CD4-positive, CD25-positive, alpha-beta regulatory T cell (primary cell): ENCODE measurements around the gene AASS. TPM values are rescaled to one million over a fixed set of nuclear protein-coding genes. Genes with fewer than 3 reads are reported as not detected.
"Not testable (repeated sequence)": the region's sequence is repeated elsewhere in the genome, so short reads cannot be mapped to it uniquely, and the experiment has no call there.

Experiments
- ATAC-seq, 2 donors: fragments of 150-1000 bp; cut with Tn5 transposase; one replicate each; pipeline ENCODE4 v1.10.0; 2021; ENCODE audit warnings: low read depth in 2 of 2, moderate number of reproducible peaks in 2 of 2, moderate library complexity in 1 of 2
- DNase-seq, 3 donors: peaks; one replicate each; pipeline versions ENCODE4 v3.0.0 to v3.0.0-alpha.2; 2012 to 2022; ENCODE audit warnings: mixed read lengths in 1 of 3
- H3K27ac ChIP-seq: one replicate; pipeline ENCODE4 v1.7.0; 2013; ENCODE audit warnings: mild to moderate bottlenecking, low read length; ENCODE audit not compliant: insufficient read depth, poor library complexity, severe bottlenecking
- H3K27me3 ChIP-seq: one replicate; pipeline ENCODE4 v1.7.0; 2013; ENCODE audit warnings: low read length; ENCODE audit not compliant: control insufficient read depth, insufficient read depth
- H3K36me3 ChIP-seq: one replicate; pipeline ENCODE4 v1.7.0; 2013; ENCODE audit warnings: mild to moderate bottlenecking, low read length, moderate library complexity; ENCODE audit not compliant: control insufficient read depth, insufficient read depth
- H3K4me1 ChIP-seq: 2 replicates; pipeline ENCODE4 v1.7.0; 2013; ENCODE audit warnings: mild to moderate bottlenecking, low read length; ENCODE audit not compliant: insufficient read depth, control insufficient read depth, poor library complexity, severe bottlenecking
- H3K4me3 ChIP-seq: one replicate; pipeline ENCODE4 v1.7.0; 2013; ENCODE audit warnings: low read depth, mild to moderate bottlenecking, low read length, moderate library complexity
- H3K9me3 ChIP-seq, 2 experiments: 1 replicate in 1 of 2; 2 replicates in 1 of 2; pipeline ENCODE4 v1.7.0; 2013; ENCODE audit warnings: low read length in 2 of 2, mild to moderate bottlenecking in 1 of 2, moderate library complexity in 1 of 2; ENCODE audit not compliant: control insufficient read depth in 2 of 2
- H3K27ac Mint-ChIP-seq, 3 donors: one replicate each; pipeline ENCODE4 v1.8.0; 2020 to 2022; ENCODE audit warnings: mild to moderate bottlenecking in 3 of 3, mixed read lengths in 3 of 3, moderate library complexity in 2 of 3
- H3K27me3 Mint-ChIP-seq: one replicate; pipeline ENCODE4 v1.8.0; 2022; ENCODE audit warnings: mild to moderate bottlenecking, mixed read lengths
- H3K36me3 Mint-ChIP-seq: one replicate; pipeline ENCODE4 v1.8.0; 2020; ENCODE audit warnings: mixed read lengths
- H3K4me1 Mint-ChIP-seq, 4 donors: one replicate each; pipeline ENCODE4 v1.8.0; 2020 to 2022; ENCODE audit warnings: mixed read lengths in 4 of 4, mild to moderate bottlenecking in 1 of 4
- H3K4me3 Mint-ChIP-seq, 4 donors: one replicate each; pipeline ENCODE4 v1.8.0; 2020 to 2022; ENCODE audit warnings: mild to moderate bottlenecking in 4 of 4, mixed read lengths in 4 of 4, moderate library complexity in 3 of 4
- H3K9me3 Mint-ChIP-seq, 7 donors: one replicate each; pipeline ENCODE4 v1.8.0; 2020 to 2022; ENCODE audit warnings: mixed read lengths in 7 of 7, mild to moderate bottlenecking in 3 of 7, moderate library complexity in 2 of 7
- polyA plus RNA-seq, 4 donors: library from polyadenylated mRNA; unstranded; fragments of 300-500 nt; fragmentation: Illumina TruSeq; gene quantifications; one replicate each; pipeline ENCODE4 v1.2.3, GENCODE V29; 2021
- total RNA-seq: library from RNA; stranded (reverse); gene quantifications from one replicate; pipeline ENCODE4 v1.2.3, GENCODE V29; 2022

AASS gene
- total and polyA plus RNA-seq, 5 donors from 2014 or later = 1.2 to 3.1 (median 1.7) TPM

DNA sequence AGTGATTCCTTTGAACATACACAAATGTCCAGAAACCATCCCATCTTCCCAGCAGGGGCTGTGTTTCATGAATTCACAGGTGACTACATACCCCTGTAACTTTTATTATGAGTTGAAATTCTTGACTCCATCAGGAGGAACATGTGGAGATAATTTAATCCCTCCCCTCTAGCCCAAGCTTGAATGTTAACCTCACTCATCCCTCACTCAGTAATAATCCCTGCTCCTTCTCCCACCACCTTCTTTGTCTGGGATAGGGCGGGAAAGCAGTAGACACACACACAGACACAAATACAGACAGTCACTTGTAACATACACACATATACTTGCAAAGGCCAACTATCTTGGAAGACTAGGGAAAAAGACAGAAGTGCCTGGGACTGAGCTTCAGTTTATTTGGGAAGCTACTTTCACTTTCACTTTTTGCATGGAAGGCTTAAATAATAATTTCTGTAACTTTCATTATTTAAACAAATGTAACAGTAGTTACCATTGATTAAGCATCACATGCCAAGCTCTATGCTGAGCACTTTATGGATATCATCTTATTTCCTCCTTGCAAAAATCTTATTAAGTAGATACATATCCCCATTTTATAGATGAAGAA, 7.3 kb downstream of the AASS start:
- H3K9me3 Mint-ChIP-seq = peaks cover 0 to 2% (median 0%) of the 10 kb centered on the region in 7 donors
- no peaks in the 10 kb centered on the region for H3K27me3 ChIP-seq
- no peaks in the 10 kb centered on the region for H3K4me1 ChIP-seq
- H3K4me3 Mint-ChIP-seq = peak overlapping the region in 1 of 4 donors; percentile 30
- no peak for DNase-seq
- H3K27ac Mint-ChIP-seq = peak overlapping the region in 1 of 3 donors; percentile 7
- H3K27ac ChIP-seq = no peak overlapping the region
- H3K4me3 ChIP-seq = peak overlapping the region; percentile 29
- ATAC-seq = no peak
- H3K36me3 ChIP-seq = no peaks in the 10 kb centered on the region
- H3K9me3 ChIP-seq = no peaks in the 10 kb centered on the region
- peaks cover 0 to 17% (median 7%) of the 10 kb centered on the region in 4 donors for H3K4me1 Mint-ChIP-seq
- H3K36me3 Mint-ChIP-seq = no peaks in the 10 kb centered on the region
- H3K27me3 Mint-ChIP-seq = no peaks in the 10 kb centered on the region

DNA sequence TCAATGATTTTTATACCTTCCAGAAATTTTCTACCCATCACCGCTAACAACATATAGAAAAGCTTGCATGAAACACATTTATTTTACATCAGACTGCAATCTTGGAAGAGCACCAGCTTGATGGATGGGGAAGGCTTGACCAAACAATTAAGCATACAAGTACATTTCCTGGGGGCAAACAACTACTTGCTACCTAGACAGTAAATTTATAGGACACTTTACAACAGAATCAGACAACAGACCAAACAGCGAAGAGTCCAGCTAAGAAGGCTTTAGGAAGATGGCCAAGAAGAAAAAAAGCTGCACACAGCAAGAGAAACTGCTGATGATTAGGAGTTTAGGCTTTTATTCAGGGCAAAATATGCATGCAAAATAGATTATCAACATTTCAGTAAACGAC, 8.0 kb downstream of the AASS start:
- Mint-ChIP-seq H3K4me3 (no peak overlapping the region), H3K36me3 (no peaks in the 10 kb centered on the region), H3K4me1 (peaks cover 0 to 14% (median 4%) of the 10 kb centered on the region in 4 donors), H3K27me3 (no peaks in the 10 kb centered on the region), H3K27ac (no peak overlapping the region), H3K9me3 (peaks cover 0 to 2% (median 0%) of the 10 kb centered on the region in 7 donors)
- DNase-seq (no peak), ATAC-seq (no peak)
- H3K4me3 ChIP-seq = no peak overlapping the region
- H3K27me3 ChIP-seq = no peaks in the 10 kb centered on the region
- H3K36me3 ChIP-seq = no peaks in the 10 kb centered on the region
- no peaks in the 10 kb centered on the region for H3K4me1 ChIP-seq
- no peak overlapping the region for H3K27ac ChIP-seq
- no peaks in the 10 kb centered on the region for H3K9me3 ChIP-seq

DNA sequence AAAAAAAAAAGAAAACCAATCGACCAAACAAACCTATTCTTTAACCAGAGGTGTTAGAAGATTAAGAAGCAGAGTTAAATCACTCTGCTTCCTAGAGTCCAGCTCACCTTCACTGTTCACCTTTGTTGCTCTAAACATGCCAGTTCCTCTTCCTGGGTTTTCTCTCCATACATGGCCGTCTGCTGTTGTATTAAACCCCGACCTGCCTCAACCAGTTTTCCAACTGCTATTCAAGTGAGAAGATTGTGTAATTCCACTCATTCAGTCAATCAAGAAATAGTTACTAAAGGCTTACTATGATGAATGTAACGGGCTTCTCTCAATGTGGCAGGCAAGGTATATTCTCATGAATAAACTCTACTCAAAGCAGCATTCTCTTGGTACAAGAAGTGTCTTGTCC, 8.8 kb downstream of the AASS start:
- Histone ChIP-seq H3K27me3 (no peaks in the 10 kb centered on the region), H3K36me3 (no peaks in the 10 kb centered on the region), H3K27ac (no peak overlapping the region), H3K4me3 (no peak overlapping the region), H3K4me1 (no peaks in the 10 kb centered on the region), H3K9me3 (no peaks in the 10 kb centered on the region)
- Mint-ChIP-seq H3K27ac (no peak overlapping the region), H3K4me3 (no peak overlapping the region), H3K9me3 (peaks cover 0 to 2% (median 0%) of the 10 kb centered on the region in 7 donors), H3K27me3 (no peaks in the 10 kb centered on the region), H3K4me1 (peaks cover 0 to 14% (median 4%) of the 10 kb centered on the region in 4 donors), H3K36me3 (no peaks in the 10 kb centered on the region)
- no peak for ATAC-seq
- DNase-seq = no peak

DNA sequence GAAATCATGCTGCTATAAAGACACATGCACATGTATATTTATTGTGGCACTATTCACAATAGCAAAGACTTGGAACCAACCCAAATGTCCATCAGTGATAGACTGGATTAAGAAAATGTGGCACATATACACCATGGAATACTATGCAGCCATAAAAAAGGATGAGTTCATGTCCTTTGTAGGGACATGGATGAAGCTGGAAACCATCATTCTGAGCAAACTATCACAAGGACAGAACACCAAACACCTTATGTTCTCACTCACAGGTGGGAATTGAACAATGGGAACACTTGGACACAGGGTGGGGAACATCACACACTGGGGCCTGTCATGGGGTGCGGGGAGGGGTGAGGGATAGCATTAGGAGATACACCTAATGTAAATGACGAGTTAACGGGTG, 9.3 kb downstream of the AASS start:
- not testable (repeated sequence) for ATAC-seq, H3K4me3 ChIP-seq, H3K4me3 Mint-ChIP-seq, H3K9me3 ChIP-seq, DNase-seq, H3K4me1 ChIP-seq, H3K27ac Mint-ChIP-seq, H3K36me3 Mint-ChIP-seq, H3K27ac ChIP-seq, H3K27me3 ChIP-seq, H3K27me3 Mint-ChIP-seq, H3K9me3 Mint-ChIP-seq, H3K36me3 ChIP-seq
- H3K4me1 Mint-ChIP-seq = peaks cover 0 to 14% (median 4%) of the 10 kb centered on the region in 4 donors

DNA sequence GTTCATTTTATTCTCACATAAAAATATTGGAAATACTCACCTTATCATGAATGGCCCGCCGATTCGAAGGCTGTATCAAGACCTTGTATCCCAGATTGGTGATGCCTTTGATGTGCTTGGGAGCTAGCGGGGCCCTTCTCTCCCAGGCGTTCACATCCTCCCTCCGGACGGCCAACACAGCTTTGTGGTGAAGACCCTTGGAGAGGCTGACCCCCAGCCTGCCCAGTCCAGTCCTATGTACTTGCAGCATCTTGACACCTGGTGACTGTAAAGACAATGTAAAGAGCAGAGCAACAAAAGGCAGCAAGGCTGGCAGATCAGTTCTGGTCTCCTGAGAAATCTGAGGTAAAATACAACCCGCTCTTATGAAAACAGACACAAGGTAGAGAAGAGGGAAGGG, 10.6 kb downstream of the AASS start:
- no peak for ATAC-seq

DNA sequence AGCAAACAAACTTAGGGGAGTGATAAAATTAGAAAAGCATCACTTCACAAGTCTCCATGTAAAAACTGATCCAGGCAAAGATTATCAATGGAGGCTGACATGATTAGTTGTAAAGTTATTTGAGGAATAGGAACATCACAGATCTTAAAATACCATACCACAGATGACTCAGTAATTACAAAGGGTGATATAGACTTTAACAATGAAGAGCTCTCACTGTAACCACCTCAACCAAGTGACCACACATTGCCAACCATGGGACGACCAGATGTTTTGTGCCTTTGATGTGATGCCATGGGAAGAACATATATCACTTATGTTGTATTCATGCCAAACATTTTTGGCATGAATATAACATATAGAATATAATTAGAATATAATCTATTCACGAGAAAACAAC, 11.7 kb downstream of the AASS start:
- DNase-seq = no peak
- Histone ChIP-seq H3K36me3 (no peaks in the 10 kb centered on the region), H3K4me1 (no peaks in the 10 kb centered on the region), H3K27me3 (no peaks in the 10 kb centered on the region), H3K9me3 (no peaks in the 10 kb centered on the region), H3K4me3 (no peak overlapping the region), H3K27ac (no peak overlapping the region)
- H3K27me3 Mint-ChIP-seq = no peaks in the 10 kb centered on the region
- H3K4me1 Mint-ChIP-seq = peaks cover 0 to 6% (median 2%) of the 10 kb centered on the region in 4 donors
- no peak overlapping the region for H3K4me3 Mint-ChIP-seq
- H3K9me3 Mint-ChIP-seq = peaks cover 0 to 2% (median 0%) of the 10 kb centered on the region in 7 donors
- no peak for ATAC-seq
- H3K36me3 Mint-ChIP-seq = no peaks in the 10 kb centered on the region
- no peak overlapping the region for H3K27ac Mint-ChIP-seq

More for the DNA sequence above, 10.6 kb downstream of the AASS start:
- Mint-ChIP-seq H3K27ac (no peak overlapping the region), H3K9me3 (peaks cover 0 to 2% (median 0%) of the 10 kb centered on the region in 7 donors), H3K36me3 (no peaks in the 10 kb centered on the region), H3K27me3 (no peaks in the 10 kb centered on the region), H3K4me1 (peaks cover 0 to 12% (median 4%) of the 10 kb centered on the region in 4 donors), H3K4me3 (no peak overlapping the region)
- Histone ChIP-seq H3K4me3 (no peak overlapping the region), H3K27me3 (no peaks in the 10 kb centered on the region), H3K4me1 (no peaks in the 10 kb centered on the region), H3K36me3 (no peaks in the 10 kb centered on the region), H3K9me3 (no peaks in the 10 kb centered on the region), H3K27ac (no peak overlapping the region)
- DNase-seq = no peak

DNA sequence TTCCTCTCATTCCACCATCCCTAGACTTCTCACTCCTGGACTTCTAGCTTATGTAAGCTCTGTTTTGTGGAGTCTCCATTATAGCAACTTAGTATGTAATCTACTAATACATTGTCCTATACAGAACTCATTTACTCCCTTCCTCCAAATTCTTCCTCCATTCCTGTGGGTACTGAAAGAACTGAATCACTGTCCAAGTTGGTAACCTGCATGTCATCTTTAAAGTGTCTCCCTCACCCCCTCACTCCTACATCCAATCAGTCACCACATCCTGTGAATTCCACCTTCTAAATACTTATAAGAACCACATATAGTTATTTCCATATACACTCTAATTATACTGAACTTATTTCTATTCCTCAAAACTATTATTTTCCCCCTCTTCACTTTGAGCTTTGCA, 20.3 kb downstream of the AASS start:
- Mint-ChIP-seq H3K27me3 (no peaks in the 10 kb centered on the region), H3K4me3 (no peak overlapping the region), H3K4me1 (no peaks in the 10 kb centered on the region), H3K9me3 (peaks cover 0 to 7% (median 2%) of the 10 kb centered on the region in 7 donors), H3K27ac (no peak overlapping the region), H3K36me3 (no peaks in the 10 kb centered on the region)
- H3K4me1 ChIP-seq = no peaks in the 10 kb centered on the region
- no peaks in the 10 kb centered on the region for H3K27me3 ChIP-seq
- H3K36me3 ChIP-seq = no peaks in the 10 kb centered on the region
- H3K27ac ChIP-seq = no peak overlapping the region
- no peak for DNase-seq
- no peak for ATAC-seq
- H3K4me3 ChIP-seq = no peak overlapping the region
- H3K9me3 ChIP-seq = no peaks in the 10 kb centered on the region

DNA sequence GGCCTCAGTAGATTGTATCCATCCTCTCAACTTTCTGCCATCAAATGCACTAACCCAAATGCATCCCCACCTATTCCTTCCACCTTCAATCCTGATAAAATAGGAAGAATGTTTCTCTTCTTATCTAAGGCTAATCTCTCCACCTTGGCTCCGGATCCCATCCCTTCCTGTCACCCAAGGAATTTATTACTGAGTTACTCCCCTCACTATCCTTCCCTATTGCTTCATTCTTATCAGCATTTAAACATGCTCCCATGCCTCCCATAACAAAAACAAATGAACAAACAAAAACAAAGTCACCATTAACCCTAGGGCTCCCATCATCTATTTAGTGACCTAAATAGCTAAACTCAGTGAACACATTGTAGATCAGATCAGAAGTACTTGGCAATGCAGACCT, 25.3 kb downstream of the AASS start:
- no peak overlapping the region for H3K27ac Mint-ChIP-seq
- no peaks in the 10 kb centered on the region for H3K4me1 ChIP-seq
- H3K4me3 ChIP-seq = no peak overlapping the region
- H3K9me3 ChIP-seq = no peaks in the 10 kb centered on the region
- H3K27me3 ChIP-seq = no peaks in the 10 kb centered on the region
- H3K4me1 Mint-ChIP-seq = no peaks in the 10 kb centered on the region
- H3K9me3 Mint-ChIP-seq = peaks cover 0 to 5% (median 1%) of the 10 kb centered on the region in 7 donors
- ATAC-seq (no peak), DNase-seq (no peak)
- H3K36me3 ChIP-seq = no peaks in the 10 kb centered on the region
- H3K4me3 Mint-ChIP-seq = no peak overlapping the region
- H3K27ac ChIP-seq = no peak overlapping the region
- no peaks in the 10 kb centered on the region for H3K27me3 Mint-ChIP-seq
- peaks cover 3% of the 10 kb centered on the region for H3K36me3 Mint-ChIP-seq
